ENCODE measurements around the gene EPAS1. TPM values are rescaled to one million over a fixed set of nuclear protein-coding genes. Genes with fewer than 3 reads are reported as not detected.

The EPAS1 gene
- total RNA-seq, 1 experiment from 2014 or later = 14.8 TPM

DNA sequence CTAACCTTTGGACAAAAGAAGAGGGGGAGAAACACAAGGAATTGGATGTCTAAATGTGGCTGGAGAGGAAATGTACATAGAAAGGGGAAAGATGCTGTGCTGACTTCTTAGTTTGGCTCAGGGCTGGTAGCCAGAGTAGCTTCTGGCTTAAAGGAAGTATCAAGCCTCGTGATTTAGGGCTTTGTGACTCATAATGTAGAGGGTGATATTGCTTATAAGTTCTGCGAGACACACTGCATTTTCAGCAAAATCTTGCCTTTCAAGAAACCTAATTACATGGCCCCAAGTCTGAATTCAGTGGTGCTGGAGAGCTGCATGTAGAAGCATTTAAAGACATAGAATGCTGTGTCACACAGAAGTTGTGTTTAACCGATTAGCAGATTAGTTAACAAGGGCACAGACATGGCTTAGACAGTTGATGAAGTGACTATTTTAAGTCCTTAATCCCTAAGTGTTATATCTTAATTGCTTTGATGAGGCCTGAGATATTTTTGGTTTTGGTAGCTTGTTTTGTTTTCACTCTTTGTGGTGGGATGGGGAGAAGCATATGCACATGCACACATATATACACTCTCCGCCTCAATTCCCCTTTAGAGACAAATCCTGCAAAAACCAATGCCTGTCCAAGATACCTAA lies 66.4 kb downstream of the EPAS1 start:
- peak; percentile 50 for DNase-seq (ENCODE audit: low read depth)

DNA sequence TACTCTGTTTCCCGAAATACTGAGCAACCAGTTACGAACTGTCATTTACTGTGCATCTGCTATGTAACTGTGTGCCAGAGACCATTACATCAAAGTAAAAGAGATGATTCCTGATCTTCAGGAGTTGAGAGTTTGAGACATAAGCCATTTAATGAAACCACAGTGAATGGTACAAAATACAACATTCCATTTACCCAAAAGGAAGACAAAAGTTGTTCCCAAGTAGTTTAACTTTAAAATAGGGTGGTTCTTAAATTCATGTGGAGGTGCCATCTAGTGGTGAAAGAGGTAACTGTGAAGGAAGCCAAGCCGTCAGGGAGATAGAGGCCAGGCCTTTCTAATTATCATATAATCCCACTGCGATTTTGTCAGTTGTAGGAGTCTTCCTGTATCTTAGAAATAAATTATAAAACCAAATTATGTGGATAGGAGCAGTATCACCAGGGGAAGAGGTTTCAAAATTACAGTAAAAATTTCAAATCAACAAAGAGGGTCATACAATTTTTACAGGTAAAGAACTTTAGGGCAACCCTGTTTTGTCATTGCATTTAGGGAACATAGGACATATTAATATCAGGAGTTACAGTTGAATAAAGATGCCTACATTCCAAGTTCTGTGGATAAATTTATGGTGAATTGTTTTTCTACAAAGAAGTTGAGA lies 67.7 kb downstream of the EPAS1 start:
- peak; percentile 55 for DNase-seq (ENCODE audit: low read depth)

GRCh38 chr2:46365913-46366667 lies 68.9 kb downstream of the EPAS1 start:
- peak; percentile 7 for DNase-seq (ENCODE audit: low read depth)

GRCh38 chr2:46366668-46367052 lies 69.5 kb downstream of the EPAS1 start:
- no peak for DNase-seq (ENCODE audit: low read depth)

GRCh38 chr2:46367286-46367685 lies 70.1 kb downstream of the EPAS1 start:
- DNase-seq (ENCODE audit: low read depth) = no peak

DNA sequence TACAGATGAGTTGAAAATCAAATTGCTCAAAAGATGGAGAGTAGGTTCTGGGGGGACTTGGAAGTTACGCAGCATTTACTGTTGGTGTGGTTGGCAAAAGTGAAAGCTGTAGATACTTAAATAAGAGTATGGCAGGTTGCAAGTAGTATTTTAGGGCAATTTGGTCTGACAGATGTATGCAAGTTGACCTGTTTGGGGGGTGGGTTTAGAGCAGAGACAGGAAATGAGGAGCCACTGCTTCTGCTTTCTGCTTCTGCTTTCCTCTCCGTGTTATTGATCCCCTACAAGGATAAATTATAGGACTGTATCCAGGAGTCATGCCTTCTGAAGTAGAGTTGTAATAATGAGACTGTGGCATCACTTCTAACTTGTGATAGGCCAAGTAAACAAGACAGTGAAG lies 71.2 kb downstream of the EPAS1 start:
- DNase-seq (ENCODE audit: low read depth) = no peak

DNA sequence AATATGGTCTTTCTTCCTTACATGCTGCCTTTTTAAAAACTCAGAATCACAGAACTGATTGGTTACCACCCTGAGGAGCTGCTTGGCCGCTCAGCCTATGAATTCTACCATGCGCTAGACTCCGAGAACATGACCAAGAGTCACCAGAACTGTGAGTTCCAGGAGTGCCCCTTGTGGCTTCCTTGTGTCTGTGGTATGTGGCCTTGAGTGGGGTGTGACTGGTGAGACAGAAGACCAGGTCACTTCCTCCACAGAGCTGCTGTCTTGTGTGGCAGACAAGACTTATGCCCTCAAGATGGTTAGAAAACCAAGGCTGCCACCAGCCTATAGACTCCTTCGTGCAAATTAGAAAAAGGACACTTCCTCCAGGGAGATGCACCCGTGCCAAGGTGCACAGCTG lies 72.6 kb downstream of the EPAS1 start:
- DNase-seq (ENCODE audit: low read depth) = no peak

DNA sequence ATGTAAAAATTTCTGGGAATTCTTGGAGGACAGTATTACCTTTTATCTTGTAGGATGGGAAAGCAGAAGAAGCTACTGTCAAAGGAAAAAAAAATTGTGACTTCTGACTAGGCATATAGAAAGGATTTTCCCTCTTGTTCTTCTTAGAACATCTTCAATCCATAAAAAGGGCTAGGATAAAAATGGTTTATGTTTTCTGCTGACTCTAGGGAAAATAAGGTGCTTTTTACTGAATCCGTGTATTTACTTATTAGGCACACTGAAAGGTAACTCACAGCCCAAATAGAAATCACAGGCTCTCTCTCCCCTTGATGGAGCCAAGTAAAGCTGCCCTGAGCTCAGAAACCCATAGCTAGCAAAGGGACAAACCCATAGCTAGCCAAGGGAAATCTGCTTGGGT lies 74.6 kb downstream of the EPAS1 start:
- DNase-seq (ENCODE audit: low read depth) = no peak

DNA sequence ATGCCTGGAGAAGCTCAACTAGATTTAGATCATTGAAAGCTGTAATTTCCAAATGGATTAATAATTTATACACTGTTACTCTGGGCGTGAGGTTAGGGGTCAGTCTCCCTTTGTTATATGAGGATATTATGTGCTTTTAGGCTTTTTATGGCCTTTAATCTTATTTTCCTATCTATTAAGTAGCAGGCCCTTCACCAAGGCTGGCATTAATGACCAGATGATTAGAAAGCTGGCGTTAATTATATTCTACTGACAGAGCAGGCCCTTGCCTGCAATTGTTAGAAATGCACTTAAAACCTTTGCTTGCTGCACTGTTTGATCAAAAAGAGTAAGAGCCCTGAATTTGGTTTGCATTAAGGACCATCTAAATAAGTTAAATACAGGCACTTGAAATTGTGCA lies 75.3 kb downstream of the EPAS1 start:
- no peak for DNase-seq (ENCODE audit: low read depth)

DNA sequence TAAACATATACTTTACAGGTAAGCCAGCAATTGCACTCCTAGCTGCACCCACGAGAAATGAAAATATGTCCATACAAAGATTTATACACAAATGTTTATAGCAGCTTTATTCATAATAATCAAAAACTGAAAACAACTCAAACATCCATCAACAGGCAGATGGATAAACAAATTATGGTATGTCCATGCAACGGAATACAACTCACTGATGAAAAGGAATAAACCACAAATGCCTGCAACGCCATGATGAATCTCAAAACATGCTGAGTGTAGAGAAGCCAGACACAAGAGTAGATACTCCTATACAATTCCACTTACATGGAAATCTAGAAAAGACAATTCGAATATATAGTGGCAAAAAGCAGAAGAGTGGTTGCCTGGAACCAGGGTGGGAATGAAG lies 76.0 kb downstream of the EPAS1 start:
- no peak for DNase-seq (ENCODE audit: low read depth)

GRCh38 chr2:46375566-46376125 lies 78.4 kb downstream of the EPAS1 start:
- no peak for DNase-seq (ENCODE audit: low read depth)

DNA sequence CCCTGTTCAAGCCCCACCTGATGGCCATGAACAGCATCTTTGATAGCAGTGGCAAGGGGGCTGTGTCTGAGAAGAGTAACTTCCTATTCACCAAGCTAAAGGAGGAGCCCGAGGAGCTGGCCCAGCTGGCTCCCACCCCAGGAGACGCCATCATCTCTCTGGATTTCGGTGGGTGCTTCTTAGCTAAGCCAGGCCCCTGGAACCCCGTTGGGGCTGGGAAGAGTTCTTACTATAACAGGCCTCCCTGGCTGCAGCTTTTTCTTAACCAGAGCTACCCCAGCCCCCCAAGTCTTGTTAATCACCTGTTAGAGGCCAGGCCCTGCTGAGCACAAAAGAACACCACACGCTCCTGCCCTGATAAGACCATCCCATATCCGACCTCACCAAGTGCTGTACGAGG lies 79.4 kb downstream of the EPAS1 start:
- DNase-seq (ENCODE audit: low read depth) = no peak

GRCh38 chr2:46377101-46377581 lies 79.9 kb downstream of the EPAS1 start:
- no peak for DNase-seq (ENCODE audit: low read depth)

- DNase-seq (ENCODE audit: low read depth) = no peak
Measured at GRCh38 chr2:46377666-46378560, 80.7 kb downstream of the EPAS1 start.

DNA sequence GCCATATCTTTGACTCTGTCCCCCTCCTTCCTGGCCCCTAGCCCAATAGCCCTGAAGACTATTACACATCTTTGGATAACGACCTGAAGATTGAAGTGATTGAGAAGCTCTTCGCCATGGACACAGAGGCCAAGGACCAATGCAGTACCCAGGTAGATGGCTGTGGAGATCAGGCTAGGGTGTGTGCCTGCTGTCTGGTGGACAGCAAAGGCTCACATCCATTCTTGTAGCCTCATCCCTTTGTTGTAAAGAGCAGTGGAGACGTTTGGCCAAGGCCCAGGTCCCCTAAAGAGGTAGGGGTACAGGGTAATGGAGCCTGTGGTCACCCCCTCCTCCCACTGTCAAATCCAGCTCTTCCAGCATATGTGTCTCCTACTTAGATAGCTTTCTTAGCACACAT lies 81.4 kb downstream of the EPAS1 start:
- no peak for DNase-seq (ENCODE audit: low read depth)

DNA sequence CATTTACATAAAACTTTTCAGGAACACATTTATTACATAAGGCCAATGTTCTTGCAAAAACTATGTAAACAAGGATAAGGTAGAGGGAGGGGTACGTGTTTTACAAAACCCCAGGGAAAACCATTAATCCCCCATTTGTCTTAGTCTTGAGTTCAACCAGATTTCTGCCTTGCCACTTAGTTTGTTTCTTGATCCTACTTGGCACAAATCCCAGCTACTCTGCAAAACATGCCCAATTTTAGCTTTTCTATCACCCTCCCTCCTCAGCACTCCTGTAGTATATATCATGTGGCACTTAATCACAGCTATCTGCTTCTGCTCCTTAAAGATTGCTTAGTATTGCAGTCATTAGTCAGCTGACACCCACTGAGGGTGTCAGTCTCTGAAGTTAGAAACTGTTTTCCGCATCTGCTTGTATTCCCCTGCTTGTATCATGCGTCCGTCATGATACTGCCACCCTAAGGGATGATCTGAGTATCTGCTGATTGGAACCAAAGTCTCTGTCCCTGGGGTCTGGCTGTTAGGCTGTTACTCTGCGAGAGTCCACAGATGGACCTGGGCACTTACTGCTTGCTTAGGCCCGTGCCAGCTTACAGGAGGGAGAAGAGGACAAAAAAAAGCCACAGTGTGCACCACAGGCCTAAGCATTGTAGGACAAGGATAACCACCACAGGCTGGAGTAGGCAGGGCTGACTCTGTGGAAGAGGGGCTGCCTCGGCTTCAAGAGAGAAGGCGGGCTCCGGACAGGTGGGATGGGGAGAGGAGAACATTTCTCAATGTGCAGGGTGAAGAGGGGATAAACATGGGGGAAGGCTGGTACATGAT lies 82.2 kb downstream of the EPAS1 start:
- DNase-seq (ENCODE audit: low read depth) = peak; percentile 61

DNA sequence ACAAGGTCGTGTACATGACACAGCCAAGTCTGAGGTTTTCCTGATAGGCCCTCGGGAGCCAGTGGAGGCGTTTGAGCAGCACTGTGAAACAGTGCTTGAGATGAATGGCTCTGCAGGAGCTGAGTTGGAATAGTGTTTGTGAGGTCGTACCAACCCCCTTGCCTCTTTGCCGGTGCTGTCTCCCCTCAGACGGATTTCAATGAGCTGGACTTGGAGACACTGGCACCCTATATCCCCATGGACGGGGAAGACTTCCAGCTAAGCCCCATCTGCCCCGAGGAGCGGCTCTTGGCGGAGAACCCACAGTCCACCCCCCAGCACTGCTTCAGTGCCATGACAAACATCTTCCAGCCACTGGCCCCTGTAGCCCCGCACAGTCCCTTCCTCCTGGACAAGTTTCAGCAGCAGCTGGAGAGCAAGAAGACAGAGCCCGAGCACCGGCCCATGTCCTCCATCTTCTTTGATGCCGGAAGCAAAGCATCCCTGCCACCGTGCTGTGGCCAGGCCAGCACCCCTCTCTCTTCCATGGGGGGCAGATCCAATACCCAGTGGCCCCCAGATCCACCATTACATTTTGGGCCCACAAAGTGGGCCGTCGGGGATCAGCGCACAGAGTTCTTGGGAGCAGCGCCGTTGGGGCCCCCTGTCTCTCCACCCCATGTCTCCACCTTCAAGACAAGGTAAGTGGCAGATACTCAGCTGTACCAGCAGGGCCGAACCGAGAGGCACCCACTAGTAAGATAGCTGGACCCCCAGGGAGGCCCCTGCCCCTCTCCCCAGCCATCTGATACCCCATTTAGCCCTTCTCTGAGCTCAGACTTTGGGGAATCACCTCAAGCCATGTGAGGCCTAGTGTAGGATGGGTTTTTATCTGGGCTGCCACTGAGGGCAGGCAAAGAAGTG lies 83.1 kb downstream of the EPAS1 start:
- no peak for DNase-seq (ENCODE audit: low read depth)

DNA sequence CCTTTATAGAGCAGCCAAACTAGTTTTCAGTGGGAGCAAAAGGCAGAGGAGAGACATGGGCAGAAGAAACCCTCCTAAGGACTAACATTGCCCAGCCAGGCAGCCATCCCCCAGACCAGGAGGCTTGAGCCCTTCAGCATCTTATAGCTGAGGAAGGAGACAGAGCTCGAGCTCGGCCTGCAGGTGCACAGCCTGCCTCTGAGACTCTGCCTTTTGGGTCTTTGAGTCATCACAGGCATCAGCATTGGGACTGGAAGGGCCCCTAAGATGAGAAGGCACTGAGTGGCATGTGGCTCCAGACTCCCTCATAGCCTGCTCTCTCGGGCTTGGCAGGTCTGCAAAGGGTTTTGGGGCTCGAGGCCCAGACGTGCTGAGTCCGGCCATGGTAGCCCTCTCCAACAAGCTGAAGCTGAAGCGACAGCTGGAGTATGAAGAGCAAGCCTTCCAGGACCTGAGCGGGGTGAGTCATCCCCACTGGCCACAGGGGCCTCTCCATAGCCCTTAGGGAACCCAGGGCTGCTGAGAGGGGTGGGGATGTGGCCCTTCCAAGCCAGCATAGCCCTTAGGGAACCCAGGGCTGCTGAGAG lies 84.1 kb downstream of the EPAS1 start:
- peak; percentile 66 for DNase-seq (ENCODE audit: low read depth)

DNA sequence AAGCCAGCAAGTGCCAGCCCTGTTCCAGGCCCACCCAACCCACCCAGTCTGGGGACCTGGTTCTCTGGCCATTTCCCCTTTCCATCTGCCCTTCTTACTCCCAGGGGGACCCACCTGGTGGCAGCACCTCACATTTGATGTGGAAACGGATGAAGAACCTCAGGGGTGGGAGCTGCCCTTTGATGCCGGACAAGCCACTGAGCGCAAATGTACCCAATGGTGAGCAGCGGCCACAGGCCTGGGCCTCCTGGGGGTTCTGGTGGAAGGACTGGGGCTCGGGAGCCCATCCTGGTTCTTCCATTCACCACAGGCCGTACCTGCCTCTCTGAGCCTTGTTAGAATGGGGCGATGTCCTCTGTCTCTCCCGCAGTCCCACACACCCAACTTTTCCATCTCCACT lies 84.7 kb downstream of the EPAS1 start:
- no peak for DNase-seq (ENCODE audit: low read depth)
